GM18526 (cell line): ENCODE data around the gene ALKBH2.

Source experiments
- POLR2A ChIP-seq: IDR thresholded peaks from 3 replicates; pipeline ENCODE4 v1.6.1; 2011; ENCODE audit not compliant: insufficient read length; ENCODE audit errors: extremely low read depth

Gene ALKBH2

GRCh38 chr12:109120557-109120956, 27.3 kb upstream of the ALKBH2 start:
- TF ChIP-seq POLR2A, result no peak

- TF ChIP-seq POLR2A, result no peak
Measured at GRCh38 chr12:109120095-109120494, 26.8 kb upstream of the ALKBH2 start.

GRCh38 chr12:109116611-109116949, 23.3 kb upstream of the ALKBH2 start:
- TF ChIP-seq POLR2A, result no peak

GRCh38 chr12:109115758-109116610, 22.7 kb upstream of the ALKBH2 start, which contains the start of gene ACACB:
Gene ACACB (plus strand): TSS chr12:109116587. CDS start chr12:109139406, 22,819 bp downstream.
- TF ChIP-seq POLR2A, result no peak

GRCh38 chr12:109115404-109115757, 22.1 kb upstream of the ALKBH2 start:
- TF ChIP-seq POLR2A, result no peak

- no peak for TF ChIP-seq POLR2A
Measured at GRCh38 chr12:109114644-109115043, 21.4 kb upstream of the ALKBH2 start.

- no peak for TF ChIP-seq POLR2A
Measured at GRCh38 chr12:109113661-109114321, 20.5 kb upstream of the ALKBH2 start.

- TF ChIP-seq POLR2A, result no peak
Measured at GRCh38 chr12:109112720-109113465, 19.6 kb upstream of the ALKBH2 start.

GRCh38 chr12:109110988-109111495, 17.8 kb upstream of the ALKBH2 start:
- peak; percentile 23 for TF ChIP-seq POLR2A

GRCh38 chr12:109109746-109110350, 16.6 kb upstream of the ALKBH2 start:
- TF ChIP-seq POLR2A, result no peak

- TF ChIP-seq POLR2A, result no peak
Measured at GRCh38 chr12:109105176-109105575, 11.9 kb upstream of the ALKBH2 start.

GRCh38 chr12:109102491-109102890, 9.2 kb upstream of the ALKBH2 start:
- no peak for TF ChIP-seq POLR2A

- TF ChIP-seq POLR2A, result no peak
Measured at GRCh38 chr12:109100741-109101140, 7.5 kb upstream of the ALKBH2 start.

GRCh38 chr12:109099431-109100020, 6.3 kb upstream of the ALKBH2 start:
- TF ChIP-seq POLR2A, result no peak

GRCh38 chr12:109098651-109099050, 5.4 kb upstream of the ALKBH2 start:
- TF ChIP-seq POLR2A, result no peak
